ENCODE results near the gene PAPLN.

PAPLN gene

DNA sequence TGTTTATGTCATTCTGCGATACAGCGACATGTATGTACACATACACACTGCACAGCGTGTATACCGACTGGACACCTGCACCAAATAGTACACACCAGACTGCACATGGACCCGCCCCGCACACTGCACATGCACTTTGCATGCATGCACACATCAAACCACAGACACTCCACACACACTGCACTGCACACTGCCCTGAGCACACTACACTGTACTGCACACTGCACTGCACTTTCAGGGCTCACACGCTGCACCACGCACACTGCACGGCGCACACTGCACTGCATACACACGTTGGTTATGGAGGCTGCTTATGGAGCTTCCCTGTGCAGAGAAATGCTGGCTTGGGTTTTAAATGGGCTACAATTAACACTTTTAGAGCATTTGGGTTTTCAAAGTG lies 1.6 kb downstream of the PAPLN start:
- Histone ChIP-seq H3K9me3 (ENCODE audit: low read length) (no peaks in the 10 kb centered on the region), H3K9ac (ENCODE audit: low read length) (no peak overlapping the region), H3K4me1 (ENCODE audit: insufficient read depth, low read length, severe bottlenecking) (peaks cover 20% of the 10 kb centered on the region), H3K4me3 (ENCODE audit: low read depth, low read length, poor library complexity, severe bottlenecking) (no peak overlapping the region), H3K79me2 (ENCODE audit: insufficient read depth, low read length) (no peaks in the 10 kb centered on the region), H3K9me2 (ENCODE audit: low read depth, low read length) (no peaks in the 10 kb centered on the region), H3K4me2 (ENCODE audit: low read length) (no peak overlapping the region), H3K27ac (ENCODE audit: low read depth, low read length, poor library complexity, severe bottlenecking) (no peak overlapping the region), H3F3A (ENCODE audit: insufficient read depth, low read length) (no peaks in the 10 kb centered on the region), H3K36me3 (ENCODE audit: insufficient read depth, low read length) (no peaks in the 10 kb centered on the region), H4K20me1 (ENCODE audit: insufficient read depth, low read length) (no peaks in the 10 kb centered on the region), H3K27me3 (ENCODE audit: insufficient read depth, low read length) (peaks cover 3% of the 10 kb centered on the region; the same call in 1 of the 2 replicates), H2AFZ (ENCODE audit: low read length) (no peak overlapping the region)
- TF ChIP-seq EZH2 (IDR thresholded peaks at IDR 0.05; ENCODE audit: borderline replicate concordance, low read length), result no peak
- no peak for TF ChIP-seq CTCF (IDR thresholded peaks at IDR 0.05; ENCODE audit: low read length)

DNA sequence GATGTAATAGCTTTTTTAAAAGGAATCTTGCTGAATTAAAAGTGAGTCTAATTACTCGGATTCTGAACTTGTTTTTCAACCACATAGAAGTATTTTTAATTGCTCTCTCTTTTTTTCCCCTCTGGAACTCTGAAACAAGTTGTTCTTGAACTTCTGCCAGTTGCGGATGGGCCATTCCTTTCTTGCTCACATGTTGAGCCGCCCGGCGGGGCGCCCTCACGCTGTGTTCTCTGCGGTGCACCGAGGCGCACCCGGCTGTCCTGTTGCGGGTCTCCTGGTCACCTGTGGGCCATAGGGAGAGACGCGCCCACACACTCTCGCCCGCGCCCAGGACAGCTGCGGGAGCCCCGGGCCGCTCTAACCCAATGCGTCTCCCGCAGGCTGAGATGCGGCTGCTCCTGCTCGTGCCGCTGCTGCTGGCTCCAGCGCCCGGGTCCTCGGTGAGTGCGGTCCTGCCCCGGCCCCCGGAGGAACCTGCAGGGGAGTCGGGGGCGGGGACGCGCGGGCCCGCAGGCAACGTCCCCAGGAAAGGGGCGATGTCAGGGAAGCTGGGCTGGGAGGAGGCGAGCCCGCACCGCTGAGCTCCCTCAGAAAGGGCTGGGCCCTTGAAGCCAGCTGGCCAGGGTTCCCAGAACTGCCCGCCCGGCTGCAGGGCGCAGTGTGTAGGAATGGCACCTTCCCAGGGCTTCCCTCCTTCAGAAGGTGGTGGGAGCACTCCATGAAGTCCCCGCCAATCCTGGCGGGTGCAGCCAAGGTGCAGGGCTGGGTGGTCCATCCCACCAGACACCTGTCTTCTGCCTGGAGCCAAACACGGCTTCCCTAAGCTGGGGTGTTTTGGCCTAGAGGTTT lies 2.3 kb downstream of the PAPLN start:
- H3K79me2 ChIP-seq (ENCODE audit: insufficient read depth, low read length), result no peaks in the 10 kb centered on the region
- no peak overlapping the region for H2AFZ ChIP-seq (ENCODE audit: low read length)
- H3K4me3 ChIP-seq (ENCODE audit: low read depth, low read length, poor library complexity, severe bottlenecking), result no peak overlapping the region
- H3K4me1 ChIP-seq (ENCODE audit: insufficient read depth, low read length, severe bottlenecking), result peaks cover 20% of the 10 kb centered on the region
- H3K27me3 ChIP-seq (ENCODE audit: insufficient read depth, low read length), result peaks cover 1% of the 10 kb centered on the region; the same call in 1 of the 2 replicates
- H3F3A ChIP-seq (ENCODE audit: insufficient read depth, low read length), result no peaks in the 10 kb centered on the region
- no peaks in the 10 kb centered on the region for H3K36me3 ChIP-seq (ENCODE audit: insufficient read depth, low read length)
- no peaks in the 10 kb centered on the region for H4K20me1 ChIP-seq (ENCODE audit: insufficient read depth, low read length)
- no peaks in the 10 kb centered on the region for H3K9me2 ChIP-seq (ENCODE audit: low read depth, low read length)
- H3K9me3 ChIP-seq (ENCODE audit: low read length), result no peaks in the 10 kb centered on the region
- H3K4me2 ChIP-seq (ENCODE audit: low read length), result no peak overlapping the region
- TF ChIP-seq CTCF (IDR thresholded peaks at IDR 0.05; ENCODE audit: low read length) (no peak), EZH2 (IDR thresholded peaks at IDR 0.05; ENCODE audit: borderline replicate concordance, low read length) (no peak)
- H3K9ac ChIP-seq (ENCODE audit: low read length), result no peak overlapping the region
- H3K27ac ChIP-seq (ENCODE audit: low read depth, low read length, poor library complexity, severe bottlenecking), result no peak overlapping the region

- Histone ChIP-seq H3K79me2 (ENCODE audit: insufficient read depth, low read length) (no peaks in the 10 kb centered on the region), H3K27me3 (ENCODE audit: insufficient read depth, low read length) (peaks cover 7% of the 10 kb centered on the region; the same call in 1 of the 2 replicates), H3K36me3 (ENCODE audit: insufficient read depth, low read length) (no peaks in the 10 kb centered on the region), H3F3A (ENCODE audit: insufficient read depth, low read length) (no peaks in the 10 kb centered on the region), H2AFZ (ENCODE audit: low read length) (no peak overlapping the region), H3K27ac (ENCODE audit: low read depth, low read length, poor library complexity, severe bottlenecking) (no peak overlapping the region), H3K9ac (ENCODE audit: low read length) (no peak overlapping the region), H4K20me1 (ENCODE audit: insufficient read depth, low read length) (no peaks in the 10 kb centered on the region), H3K9me2 (ENCODE audit: low read depth, low read length) (no peaks in the 10 kb centered on the region), H3K4me1 (ENCODE audit: insufficient read depth, low read length, severe bottlenecking) (peaks cover 27% of the 10 kb centered on the region), H3K4me3 (ENCODE audit: low read depth, low read length, poor library complexity, severe bottlenecking) (no peak overlapping the region), H3K9me3 (ENCODE audit: low read length) (no peaks in the 10 kb centered on the region), H3K4me2 (ENCODE audit: low read length) (no peak overlapping the region)
- TF ChIP-seq EZH2 (IDR thresholded peaks at IDR 0.05; ENCODE audit: borderline replicate concordance, low read length), result no peak
- no peak for TF ChIP-seq CTCF (IDR thresholded peaks at IDR 0.05; ENCODE audit: low read length)
These were observed 3.6 kb downstream of the PAPLN start for GRCh38 chr14:73240816-73241480.
